ENCODE measurements around the gene GIMAP8.

GIMAP8 gene

GRCh38 chr7:150446288-150446938, 4.0 kb upstream of the GIMAP8 start:
- DNase-seq: no peak
- no peak for TF ChIP-seq CTCF (IDR thresholded peaks at IDR 0.05; ENCODE audit: low read depth, low read length)
- Histone ChIP-seq H3K4me3 (ENCODE audit: low read depth, low read length) (no peak overlapping the region), H3K27me3 (no peaks in the 10 kb centered on the region), H3K4me1 (no peaks in the 10 kb centered on the region), H3K9me3 (0 out of 2 replicates have a peak, but pooled peaks cover 5% of the 10 kb centered on the region), H3K36me3 (no peaks in the 10 kb centered on the region)

GRCh38 chr7:150447966-150448788, 2.3 kb upstream of the GIMAP8 start:
- no peaks in the 10 kb centered on the region for H3K36me3 ChIP-seq
- H3K27me3 ChIP-seq: no peaks in the 10 kb centered on the region
- H3K4me3 ChIP-seq (ENCODE audit: low read depth, low read length): no peak overlapping the region
- no peak for TF ChIP-seq CTCF (IDR thresholded peaks at IDR 0.05; ENCODE audit: low read depth, low read length)
- DNase-seq: no peak
- H3K9me3 ChIP-seq: no peaks in the 10 kb centered on the region
- no peaks in the 10 kb centered on the region for H3K4me1 ChIP-seq

- H3K4me3 ChIP-seq (ENCODE audit: low read depth, low read length): no peak overlapping the region
- peak; percentile 92 for TF ChIP-seq CTCF (IDR thresholded peaks at IDR 0.05; ENCODE audit: low read depth, low read length)
- no peaks in the 10 kb centered on the region for H3K36me3 ChIP-seq
- no peaks in the 10 kb centered on the region for H3K27me3 ChIP-seq
- DNase-seq: peak; percentile 74
- no peaks in the 10 kb centered on the region for H3K4me1 ChIP-seq
- no peaks in the 10 kb centered on the region for H3K9me3 ChIP-seq
Observed at GRCh38 chr7:150448789-150449147, 1.7 kb upstream of the GIMAP8 start.

- Histone ChIP-seq H3K4me1 (no peaks in the 10 kb centered on the region), H3K4me3 (ENCODE audit: low read depth, low read length) (no peak overlapping the region), H3K27me3 (no peaks in the 10 kb centered on the region), H3K36me3 (no peaks in the 10 kb centered on the region), H3K9me3 (no peaks in the 10 kb centered on the region)
- no peak for DNase-seq
- TF ChIP-seq CTCF (IDR thresholded peaks at IDR 0.05; ENCODE audit: low read depth, low read length): no peak
Observed at GRCh38 chr7:150449206-150449952, 1.1 kb upstream of the GIMAP8 start.

- Histone ChIP-seq H3K36me3 (no peaks in the 10 kb centered on the region), H3K27me3 (no peaks in the 10 kb centered on the region), H3K9me3 (no peaks in the 10 kb centered on the region), H3K4me1 (no peaks in the 10 kb centered on the region), H3K4me3 (ENCODE audit: low read depth, low read length) (no peak overlapping the region)
- peak; percentile 30 for DNase-seq
- no peak for TF ChIP-seq CTCF (IDR thresholded peaks at IDR 0.05; ENCODE audit: low read depth, low read length)
Observed at GRCh38 chr7:150451097-150451793, 815 bp downstream of the GIMAP8 start.

Measured in BE2C (cell line).